ENCODE measurements around the gene LZIC. TPM values are rescaled to one million over a fixed set of nuclear protein-coding genes. Genes with fewer than 3 reads are reported as not detected.

The LZIC gene
- polyA plus RNA-seq, 1 of the 3 experiments (the other 2 are of a cell fraction), result 9.6 TPM

- Histone ChIP-seq H3K79me2 (ENCODE audit: insufficient read depth) (peaks cover 31% of the 10 kb centered on the region), H3K27ac (ENCODE audit: low read depth in 2 of 2, low read length in 1 of 2) (peak overlapping the region in 1 of 2 experiments; percentile 39; a peak in 2 of 4 replicates), H3K4me3 (ENCODE audit: low read depth in 2 of 2, low read length in 1 of 2) (peak overlapping the region; percentile 71 to 97), H3F3A (replicated peaks; ENCODE audit: insufficient read depth) (peaks cover 12% of the 10 kb centered on the region), H3K4me1 (ENCODE audit: control insufficient read depth in 1 of 2, insufficient read depth in 2 of 2, low read depth in 1 of 2, low read length in 1 of 2) (peaks cover 4 to 10% of the 10 kb centered on the region in 2 experiments; a peak in 2 of 4 replicates), H3K27me3 (ENCODE audit: insufficient read depth) (no peaks in the 10 kb centered on the region), H3K9ac (peak overlapping the region; percentile 87), H4K20me1 (ENCODE audit: insufficient read depth) (0 out of 2 replicates have a peak, but pooled peaks cover 2% of the 10 kb centered on the region), H3K36me3 (replicated peaks in 1 of 2; ENCODE audit: control insufficient read depth in 1 of 2, insufficient read depth in 2 of 2, low read length in 1 of 2) (no peaks in the 10 kb centered on the region), H3K4me2 (peak overlapping the region; percentile 97), H2AFZ (ENCODE audit: low read depth) (peak overlapping the region; percentile 68; the same call in 1 of the 2 replicates), H3K9me2 (no peaks in the 10 kb centered on the region), H3K9me3 (no peaks in the 10 kb centered on the region)
- DNase-seq, result no peak
- POLR2A ChIA-PET, result no interaction called here
- CTCF ChIA-PET, result interaction anchor here (0.9 kb wide), 1 partner anchor 41 kb away, joined by 3 read pairs; no protein-coding TSS in a partner anchor
- TF ChIP-seq MXI1 (IDR thresholded peaks at IDR 0.05; ENCODE audit: low read depth, low read length) (0 out of 2 replicates have a peak, but pooled peaks have one; percentile 8), NFIC (IDR thresholded peaks at IDR 0.05; ENCODE audit: borderline replicate concordance) (no peak), PBX3 (IDR thresholded peaks at IDR 0.05) (peak; percentile 53; the same call in 1 of the 2 replicates)
- WGBS (ENCODE audit: low lambda C conversion rate), result 9% methylated on average over 21 of the region's 47 CpGs
These were observed 33.8 kb downstream of the LZIC start for GRCh38 chr1:9909234-9910046.

DNA sequence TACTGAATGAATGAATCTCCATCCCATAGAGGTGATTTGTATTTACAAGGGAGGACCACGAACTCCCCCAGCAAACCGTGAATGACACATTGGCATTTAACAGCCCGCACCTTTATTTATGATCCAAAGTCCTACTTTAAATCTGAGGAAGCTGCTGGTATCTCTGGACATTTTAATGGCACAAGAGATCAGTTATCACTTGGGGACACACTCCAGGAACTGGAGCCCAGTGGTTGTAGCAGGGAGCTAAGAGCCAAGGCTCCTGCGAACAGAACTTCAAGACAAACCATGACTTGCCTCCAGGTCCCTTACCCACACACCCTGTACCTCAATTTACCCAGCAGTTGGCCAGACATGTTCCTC is 34.3 kb downstream of the LZIC start:
- Histone ChIP-seq H3K27me3 (ENCODE audit: insufficient read depth) (no peaks in the 10 kb centered on the region), H3K36me3 (replicated peaks in 1 of 2; ENCODE audit: control insufficient read depth in 1 of 2, insufficient read depth in 2 of 2, low read length in 1 of 2) (no peaks in the 10 kb centered on the region), H3K4me2 (peak overlapping the region; percentile 97), H2AFZ (ENCODE audit: low read depth) (no peak overlapping the region), H3K9me3 (no peaks in the 10 kb centered on the region), H3K27ac (ENCODE audit: low read depth in 2 of 2, low read length in 1 of 2) (no peak overlapping the region), H3K79me2 (ENCODE audit: insufficient read depth) (peaks cover 31% of the 10 kb centered on the region), H3K4me1 (ENCODE audit: control insufficient read depth in 1 of 2, insufficient read depth in 2 of 2, low read depth in 1 of 2, low read length in 1 of 2) (peaks cover 4 to 10% of the 10 kb centered on the region in 2 experiments; a peak in 2 of 4 replicates), H3K9me2 (no peaks in the 10 kb centered on the region), H3K4me3 (ENCODE audit: low read depth in 2 of 2, low read length in 1 of 2) (peak overlapping the region; percentile 71 to 97), H3K9ac (peak overlapping the region; percentile 87), H4K20me1 (ENCODE audit: insufficient read depth) (0 out of 2 replicates have a peak, but pooled peaks cover 2% of the 10 kb centered on the region), H3F3A (replicated peaks; ENCODE audit: insufficient read depth) (peaks cover 12% of the 10 kb centered on the region)
- DNase-seq, result no peak
- ChIA-PET POLR2A (no interaction called here), CTCF (interaction anchor here (0.9 kb wide), 1 partner anchor 41 kb away, joined by 3 read pairs; no protein-coding TSS in a partner anchor)
- WGBS (ENCODE audit: low lambda C conversion rate), result 94% methylated on average over 4 of the region's 4 CpGs
- TF ChIP-seq USF1 (IDR thresholded peaks at IDR 0.05; ENCODE audit: borderline replicate concordance, low read depth), result no peak

DNA sequence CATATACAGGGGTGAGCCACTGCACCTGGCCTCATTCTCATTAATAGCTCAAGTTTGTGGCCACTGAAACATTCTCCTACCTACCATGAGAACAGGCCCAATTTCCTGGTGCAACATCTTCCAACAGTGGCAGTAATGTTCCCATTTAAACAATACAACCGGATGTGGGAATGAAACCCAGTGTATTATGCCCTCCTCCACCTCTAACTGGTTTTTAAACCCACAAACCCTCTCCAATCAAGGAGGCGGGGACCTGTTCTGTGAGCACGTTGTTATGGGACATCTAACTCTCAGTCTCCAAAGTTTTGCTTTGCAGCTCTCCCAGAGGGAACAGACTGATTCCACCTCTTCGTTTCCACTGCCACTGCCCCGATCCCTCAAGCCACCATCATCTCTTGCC is 35.8 kb downstream of the LZIC start:
- Histone ChIP-seq H3K36me3 (replicated peaks in 1 of 2; ENCODE audit: control insufficient read depth in 1 of 2, insufficient read depth in 2 of 2, low read length in 1 of 2) (no peaks in the 10 kb centered on the region), H3F3A (replicated peaks; ENCODE audit: insufficient read depth) (peaks cover 12% of the 10 kb centered on the region), H3K4me1 (ENCODE audit: control insufficient read depth in 1 of 2, insufficient read depth in 2 of 2, low read depth in 1 of 2, low read length in 1 of 2) (peaks cover 4 to 10% of the 10 kb centered on the region in 2 experiments; a peak in 2 of 4 replicates), H3K27ac (ENCODE audit: low read depth in 2 of 2, low read length in 1 of 2) (no peak overlapping the region), H4K20me1 (ENCODE audit: insufficient read depth) (0 out of 2 replicates have a peak, but pooled peaks cover 2% of the 10 kb centered on the region), H3K9me2 (no peaks in the 10 kb centered on the region), H3K9me3 (no peaks in the 10 kb centered on the region), H3K27me3 (ENCODE audit: insufficient read depth) (no peaks in the 10 kb centered on the region), H3K79me2 (ENCODE audit: insufficient read depth) (peaks cover 40% of the 10 kb centered on the region), H3K4me3 (ENCODE audit: low read depth in 2 of 2, low read length in 1 of 2) (no peak overlapping the region), H2AFZ (ENCODE audit: low read depth) (no peak overlapping the region), H3K9ac (no peak overlapping the region), H3K4me2 (no peak overlapping the region)
- 87% methylated on average over 5 of the region's 5 CpGs for WGBS (ENCODE audit: low lambda C conversion rate)
- DNase-seq, result no peak
- no peak for TF ChIP-seq SMC3 (IDR thresholded peaks at IDR 0.05; ENCODE audit: low read depth, low read length)
- CTCF ChIA-PET, result interaction anchor here (0.7 kb wide), 1 partner anchor 33 kb away, joined by 3 read pairs; no protein-coding TSS in a partner anchor
- POLR2A ChIA-PET, result no interaction called here

Data from SK-N-SH (cell line).